ENCODE results near the gene MCFD2.

The MCFD2 gene

GRCh38 chr2:46939626-46940359 is 24.2 kb upstream of the MCFD2 start:
- peak overlapping the region; percentile 55 for H3K4me3 ChIP-seq (ENCODE audit: low read depth, low read length)
- no peak for TF ChIP-seq CTCF (IDR thresholded peaks at IDR 0.05; ENCODE audit: borderline replicate concordance, insufficient read depth, low read depth, low read length)

DNA sequence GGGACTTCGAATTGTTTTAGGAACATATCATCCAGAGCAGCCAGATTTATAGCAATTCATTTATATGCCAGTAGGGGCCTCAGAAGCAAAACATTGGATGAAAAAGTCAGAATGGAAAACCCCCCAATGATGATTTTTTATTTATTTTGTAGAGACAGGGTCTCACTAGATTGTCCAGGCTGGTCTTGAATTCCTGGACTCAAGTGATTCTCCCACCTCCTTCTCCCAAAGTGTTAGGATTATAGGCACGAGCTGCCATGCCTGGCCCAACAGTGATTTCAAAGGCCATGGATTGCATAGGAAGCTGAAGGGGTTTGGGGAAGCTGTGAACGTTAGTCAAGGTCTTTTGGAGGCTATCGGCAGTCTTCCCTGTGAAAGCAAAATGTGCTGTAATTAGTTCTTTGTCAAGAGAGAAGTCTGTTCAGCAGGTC is 21.9 kb upstream of the MCFD2 start:
- TF ChIP-seq CTCF (IDR thresholded peaks at IDR 0.05; ENCODE audit: borderline replicate concordance, insufficient read depth, low read depth, low read length) = peak; percentile 49; the same call in 1 of the 2 replicates
- H3K4me3 ChIP-seq (ENCODE audit: low read depth, low read length) = no peak overlapping the region

DNA sequence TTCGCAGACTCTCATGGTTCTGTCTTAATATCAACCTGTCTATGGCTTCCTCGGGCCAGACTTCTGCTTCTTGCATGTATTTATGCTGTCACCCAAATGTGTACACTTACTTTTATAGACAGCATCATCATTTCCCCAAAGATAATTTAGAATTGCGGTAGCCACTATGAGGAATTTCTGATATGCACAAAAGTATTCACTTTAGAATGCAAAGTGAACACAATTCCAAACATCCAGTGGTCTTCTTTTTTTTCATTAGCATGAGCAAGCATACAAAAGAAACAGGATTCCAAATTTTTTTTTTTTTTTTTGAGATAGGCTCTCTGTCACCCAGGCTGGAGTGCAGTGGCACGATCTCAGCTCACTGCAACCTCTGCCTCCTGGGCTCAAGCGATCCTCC is 21.0 kb upstream of the MCFD2 start:
- no peak for TF ChIP-seq CTCF (IDR thresholded peaks at IDR 0.05; ENCODE audit: borderline replicate concordance, insufficient read depth, low read depth, low read length)
- no peak overlapping the region for H3K4me3 ChIP-seq (ENCODE audit: low read depth, low read length)

GRCh38 chr2:46935071-46935470 is 19.5 kb upstream of the MCFD2 start:
- no peak for TF ChIP-seq CTCF (IDR thresholded peaks at IDR 0.05; ENCODE audit: borderline replicate concordance, insufficient read depth, low read depth, low read length)
- H3K4me3 ChIP-seq (ENCODE audit: low read depth, low read length) = no peak overlapping the region

DNA sequence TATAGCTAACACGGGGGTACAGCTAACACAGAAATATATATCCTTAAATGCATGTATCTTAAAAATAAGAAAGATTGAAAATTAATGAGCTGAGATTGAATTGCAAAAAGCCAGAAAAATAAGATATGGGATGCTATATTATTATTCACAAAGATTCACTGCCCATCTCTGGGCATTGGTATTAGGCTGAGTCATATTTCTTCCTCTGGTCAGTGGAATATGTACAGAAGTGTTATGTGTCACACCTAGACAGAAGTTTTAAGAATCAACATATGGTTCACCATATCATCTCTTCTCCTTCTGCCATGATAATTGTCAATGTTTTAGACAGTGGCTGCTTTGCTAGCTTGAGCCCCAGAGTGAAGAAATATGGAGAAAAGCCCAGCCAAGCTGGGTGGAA is 14.0 kb upstream of the MCFD2 start:
- no peak overlapping the region for H3K4me3 ChIP-seq (ENCODE audit: low read depth, low read length)
- TF ChIP-seq CTCF (IDR thresholded peaks at IDR 0.05; ENCODE audit: borderline replicate concordance, insufficient read depth, low read depth, low read length) = no peak

- H3K4me3 ChIP-seq (ENCODE audit: low read depth, low read length) = no peak overlapping the region
- no peak for TF ChIP-seq CTCF (IDR thresholded peaks at IDR 0.05; ENCODE audit: borderline replicate concordance, insufficient read depth, low read depth, low read length)
Observed at GRCh38 chr2:46926863-46927262, 11.3 kb upstream of the MCFD2 start.

All from GM12875 (cell line).